ENCODE data around the gene WDR17. TPM values are rescaled to one million over a fixed set of nuclear protein-coding genes. Genes with fewer than 3 reads are reported as not detected.

The WDR17 gene
- total RNA-seq, 1 experiment from 2014 or later, result 7.6 TPM

DNA sequence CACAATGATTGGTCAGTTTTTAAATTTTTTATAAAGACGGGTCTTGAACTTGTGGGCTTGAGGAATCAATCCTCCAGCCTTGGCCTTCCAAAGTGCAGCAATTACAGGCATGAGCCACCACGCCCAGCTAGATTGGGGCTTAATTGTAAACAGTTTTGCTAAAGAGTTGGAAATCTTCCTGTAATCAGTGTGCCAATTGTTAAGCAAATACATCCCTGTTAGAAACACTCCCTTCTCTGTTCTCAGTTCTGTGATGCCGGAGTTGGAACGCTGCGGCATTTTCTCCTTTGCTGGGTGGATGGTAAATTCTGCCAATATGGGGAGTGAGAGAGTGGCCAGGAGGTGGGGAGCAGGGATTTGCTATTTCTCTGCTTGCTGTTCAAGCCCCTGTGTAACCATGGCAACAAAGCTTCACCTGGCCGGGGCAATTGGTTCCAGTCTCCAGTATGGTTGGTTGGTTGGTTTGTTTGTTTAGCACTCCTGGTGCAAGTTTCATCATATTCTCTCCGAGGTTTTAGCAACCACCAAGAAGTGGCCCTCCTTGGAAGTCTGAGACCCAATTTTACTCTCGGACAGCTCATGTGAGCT lies 132.8 kb downstream of the WDR17 start:
- peaks cover 14% of the 10 kb centered on the region for H3K4me1 Mint-ChIP-seq (ENCODE audit: low read depth, unreplicated experiment)
- H3K4me3 Mint-ChIP-seq (ENCODE audit: low read depth, unreplicated experiment), result no peak overlapping the region
- intact Hi-C loops (cut with micrococcal nuclease; ENCODE audit: unreplicated experiment), result loop anchor here (5.0 kb wide), 1 partner anchor 79 kb away; no protein-coding TSS in a partner anchor
- peaks cover 8% of the 10 kb centered on the region for H3K36me3 Mint-ChIP-seq (ENCODE audit: insufficient read depth, unreplicated experiment)
- H3K27me3 Mint-ChIP-seq (ENCODE audit: unreplicated experiment), result peaks cover 7% of the 10 kb centered on the region
- BruUV-seq (replicated peaks), result no TSS peak
- DNase-seq, result no peak
- H3K27ac Mint-ChIP-seq (ENCODE audit: unreplicated experiment), result no peak overlapping the region
- CTCF ChIA-PET, result no interaction called here
- H3K9me3 Mint-ChIP-seq (ENCODE audit: low read depth, unreplicated experiment), result no peaks in the 10 kb centered on the region
- TF ChIP-seq, protein P1, sequence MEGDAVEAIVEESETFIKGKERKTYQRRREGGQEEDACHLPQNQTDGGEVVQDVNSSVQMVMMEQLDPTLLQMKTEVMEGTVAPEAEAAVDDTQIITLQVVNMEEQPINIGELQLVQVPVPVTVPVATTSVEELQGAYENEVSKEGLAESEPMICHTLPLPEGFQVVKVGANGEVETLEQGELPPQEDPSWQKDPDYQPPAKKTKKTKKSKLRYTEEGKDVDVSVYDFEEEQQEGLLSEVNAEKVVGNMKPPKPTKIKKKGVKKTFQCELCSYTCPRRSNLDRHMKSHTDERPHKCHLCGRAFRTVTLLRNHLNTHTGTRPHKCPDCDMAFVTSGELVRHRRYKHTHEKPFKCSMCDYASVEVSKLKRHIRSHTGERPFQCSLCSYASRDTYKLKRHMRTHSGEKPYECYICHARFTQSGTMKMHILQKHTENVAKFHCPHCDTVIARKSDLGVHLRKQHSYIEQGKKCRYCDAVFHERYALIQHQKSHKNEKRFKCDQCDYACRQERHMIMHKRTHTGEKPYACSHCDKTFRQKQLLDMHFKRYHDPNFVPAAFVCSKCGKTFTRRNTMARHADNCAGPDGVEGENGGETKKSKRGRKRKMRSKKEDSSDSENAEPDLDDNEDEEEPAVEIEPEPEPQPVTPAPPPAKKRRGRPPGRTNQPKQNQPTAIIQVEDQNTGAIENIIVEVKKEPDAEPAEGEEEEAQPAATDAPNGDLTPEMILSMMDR (IDR thresholded peaks at IDR 0.05; ENCODE audit: unreplicated experiment), result no peak

DNA sequence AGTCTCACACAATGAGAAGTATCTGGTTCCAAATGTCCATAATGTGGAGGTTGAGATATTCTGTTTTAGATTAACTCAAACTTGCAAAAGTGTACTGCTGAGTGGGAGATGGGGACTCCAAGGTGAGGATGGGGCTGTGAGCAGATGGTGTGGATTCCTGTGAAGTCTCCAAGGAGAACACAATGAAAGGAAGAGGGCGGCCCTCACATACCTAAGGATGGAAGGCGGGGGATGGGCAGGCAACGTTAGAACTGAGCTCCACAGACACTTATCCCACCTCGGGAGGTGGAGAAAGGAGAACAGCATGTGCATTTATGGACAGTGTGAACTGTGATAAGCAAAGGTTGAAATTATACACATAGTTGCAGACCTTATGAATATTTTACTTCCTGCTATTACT lies 139.7 kb downstream of the WDR17 start:
- CTCF ChIA-PET, result no interaction called here
- TF ChIP-seq, protein P1 (IDR thresholded peaks at IDR 0.05; ENCODE audit: unreplicated experiment), result no peak
- H3K36me3 Mint-ChIP-seq (ENCODE audit: insufficient read depth, unreplicated experiment), result no peaks in the 10 kb centered on the region
- H3K4me1 Mint-ChIP-seq (ENCODE audit: low read depth, unreplicated experiment), result no peaks in the 10 kb centered on the region
- no peak for DNase-seq
- H3K9me3 Mint-ChIP-seq (ENCODE audit: low read depth, unreplicated experiment), result no peaks in the 10 kb centered on the region
- intact Hi-C loops (cut with micrococcal nuclease; ENCODE audit: unreplicated experiment), result no loop called here
- H3K27me3 Mint-ChIP-seq (ENCODE audit: unreplicated experiment), result peaks cover 21% of the 10 kb centered on the region
- H3K27ac Mint-ChIP-seq (ENCODE audit: unreplicated experiment), result no peak overlapping the region
- BruUV-seq (replicated peaks), result no TSS peak
- H3K4me3 Mint-ChIP-seq (ENCODE audit: low read depth, unreplicated experiment), result no peak overlapping the region

DNA sequence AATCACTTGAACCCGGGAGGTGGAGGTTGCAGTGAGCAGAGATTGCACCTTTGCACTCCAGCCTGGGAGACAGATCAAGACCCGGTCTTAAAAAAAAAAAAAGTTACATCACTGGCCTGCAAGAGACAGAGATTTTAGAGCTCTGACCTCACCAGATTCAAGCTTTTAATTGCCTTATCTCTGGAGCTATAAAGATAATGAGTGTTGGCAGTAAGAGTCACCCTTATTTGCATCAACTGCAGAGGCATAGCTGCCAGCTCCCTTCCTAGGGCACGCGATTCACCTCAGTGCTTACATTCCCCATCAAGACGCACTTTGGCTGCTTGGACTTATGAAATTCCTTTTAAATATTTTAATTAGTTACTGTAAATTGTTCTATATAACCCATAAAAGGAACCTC lies 142.2 kb downstream of the WDR17 start:
- Mint-ChIP-seq H3K36me3 (ENCODE audit: insufficient read depth, unreplicated experiment) (no peaks in the 10 kb centered on the region), H3K4me1 (ENCODE audit: low read depth, unreplicated experiment) (no peaks in the 10 kb centered on the region), H3K27ac (ENCODE audit: unreplicated experiment) (no peak overlapping the region), H3K4me3 (ENCODE audit: low read depth, unreplicated experiment) (no peak overlapping the region), H3K27me3 (ENCODE audit: unreplicated experiment) (peaks cover 21% of the 10 kb centered on the region), H3K9me3 (ENCODE audit: low read depth, unreplicated experiment) (no peaks in the 10 kb centered on the region)
- BruUV-seq (replicated peaks), result no TSS peak
- TF ChIP-seq, protein P1 (IDR thresholded peaks at IDR 0.05; ENCODE audit: unreplicated experiment), result no peak
- intact Hi-C loops (cut with micrococcal nuclease; ENCODE audit: unreplicated experiment), result no loop called here
- DNase-seq, result no peak
- CTCF ChIA-PET, result interaction anchor here (0.6 kb wide), 1 partner anchor 255 kb away, joined by 4 read pairs; no protein-coding TSS in a partner anchor

DNA sequence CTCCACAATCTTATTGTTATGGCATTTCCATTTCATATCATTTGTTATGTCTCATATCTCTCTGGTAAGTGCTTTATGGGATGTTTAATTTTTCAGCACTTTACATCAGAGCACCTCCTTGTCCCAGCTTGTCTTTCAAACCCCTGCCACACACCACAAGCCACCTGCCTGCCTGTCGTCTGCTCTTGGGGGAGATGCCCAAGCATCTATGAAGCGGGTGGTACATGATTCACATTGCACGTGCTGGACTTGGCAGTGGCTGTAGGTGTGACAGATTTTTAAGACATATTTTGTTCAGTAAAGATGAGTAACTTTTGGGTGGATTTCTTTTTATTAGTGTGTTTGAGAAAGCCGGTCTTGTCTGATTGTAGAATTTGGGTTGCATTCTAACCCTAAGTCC lies 143.9 kb downstream of the WDR17 start:
- no peak for DNase-seq
- H3K27me3 Mint-ChIP-seq (ENCODE audit: unreplicated experiment), result peaks cover 21% of the 10 kb centered on the region
- BruUV-seq (replicated peaks), result no TSS peak
- no peaks in the 10 kb centered on the region for H3K9me3 Mint-ChIP-seq (ENCODE audit: low read depth, unreplicated experiment)
- TF ChIP-seq, protein P1 (IDR thresholded peaks at IDR 0.05; ENCODE audit: unreplicated experiment), result no peak
- intact Hi-C loops (cut with micrococcal nuclease; ENCODE audit: unreplicated experiment), result no loop called here
- H3K4me1 Mint-ChIP-seq (ENCODE audit: low read depth, unreplicated experiment), result no peaks in the 10 kb centered on the region
- CTCF ChIA-PET, result no interaction called here
- no peak overlapping the region for H3K4me3 Mint-ChIP-seq (ENCODE audit: low read depth, unreplicated experiment)
- no peaks in the 10 kb centered on the region for H3K36me3 Mint-ChIP-seq (ENCODE audit: insufficient read depth, unreplicated experiment)
- H3K27ac Mint-ChIP-seq (ENCODE audit: unreplicated experiment), result no peak overlapping the region
